ENCODE measurements around the gene PPP1R37. TPM values are rescaled to one million over a fixed set of nuclear protein-coding genes. Genes with fewer than 3 reads are reported as not detected.

The PPP1R37 gene
- total RNA-seq, 4 donors from 2014 or later = 34.9 to 59.7 (median 42.9) TPM

- intact Hi-C loops (cut with DNase I) = no loop called here
- WGBS, 2 donors = 90 to 93% methylated on average over 14 of the region's 14 CpGs
- no peaks in the 10 kb centered on the region for H3K9me3 ChIP-seq
- no peak for DNase-seq
- TF ChIP-seq POLR2A (IDR thresholded peaks at IDR 0.05) = no peak
- TF ChIP-seq CTCF (IDR thresholded peaks at IDR 0.05) = no peak
- H3K27me3 ChIP-seq = no peaks in the 10 kb centered on the region
- no peak overlapping the region for H3K4me3 ChIP-seq (replicated peaks in 1 of 3)
- peaks cover 0 to 4% of the 10 kb centered on the region in 2 donors for H3K4me1 ChIP-seq
- no peak overlapping the region for H3K27ac ChIP-seq
- H3K36me3 ChIP-seq = peaks cover 83 to 87% of the 10 kb centered on the region in 2 donors
Observed at GRCh38 chr19:45058622-45059159, 34.3 kb upstream of the PPP1R37 start.

- Histone ChIP-seq H3K36me3 (peaks cover 83 to 87% of the 10 kb centered on the region in 2 donors), H3K27ac (no peak overlapping the region), H3K9me3 (no peaks in the 10 kb centered on the region), H3K27me3 (no peaks in the 10 kb centered on the region), H3K4me3 (replicated peaks in 1 of 3) (no peak overlapping the region), H3K4me1 (peaks cover 0 to 4% of the 10 kb centered on the region in 2 donors)
- 69 to 74% methylated on average over 12 to 13 of the region's 16 CpGs for WGBS, 2 donors
- TF ChIP-seq CTCF (IDR thresholded peaks at IDR 0.05) (peak; percentile 43 to 84 (median 60)), POLR2A (IDR thresholded peaks at IDR 0.05) (no peak)
- peak; percentile 72 to 77 for DNase-seq
- intact Hi-C loops (cut with DNase I) = no loop called here
Observed at GRCh38 chr19:45059258-45059965, 33.6 kb upstream of the PPP1R37 start.

- DNase-seq = no peak
- Histone ChIP-seq H3K27ac (no peak overlapping the region), H3K4me3 (replicated peaks in 1 of 3) (no peak overlapping the region), H3K27me3 (no peaks in the 10 kb centered on the region), H3K9me3 (no peaks in the 10 kb centered on the region), H3K36me3 (peaks cover 85% of the 10 kb centered on the region in 2 donors), H3K4me1 (peaks cover 0 to 4% of the 10 kb centered on the region in 2 donors)
- TF ChIP-seq CTCF (IDR thresholded peaks at IDR 0.05) = no peak
- no peak for TF ChIP-seq POLR2A (IDR thresholded peaks at IDR 0.05)
- 96 to 100% methylated on average over 4 of the region's 4 CpGs for WGBS, 2 donors
- intact Hi-C loops (cut with DNase I) = no loop called here
Observed at GRCh38 chr19:45061965-45062364, 31.0 kb upstream of the PPP1R37 start.

- Histone ChIP-seq H3K9me3 (no peaks in the 10 kb centered on the region), H3K4me1 (peaks cover 0 to 4% of the 10 kb centered on the region in 2 donors), H3K27ac (no peak overlapping the region), H3K36me3 (peaks cover 82 to 83% of the 10 kb centered on the region in 2 donors), H3K27me3 (no peaks in the 10 kb centered on the region), H3K4me3 (replicated peaks in 1 of 3) (no peak overlapping the region)
- WGBS, 2 donors = 98% methylated on average over 73 to 77 of the region's 85 CpGs
- TF ChIP-seq POLR2A (IDR thresholded peaks at IDR 0.05) = no peak
- TF ChIP-seq CTCF (IDR thresholded peaks at IDR 0.05) = no peak
- intact Hi-C loops (cut with DNase I) = no loop called here
- DNase-seq = no peak
Observed at GRCh38 chr19:45063851-45064801, 28.9 kb upstream of the PPP1R37 start.

All from thyroid gland (tissue), 4 donors.